SK-N-MC (cell line): ENCODE measurements around the gene BANP.
"Not testable (repeated sequence)": the region's sequence is repeated elsewhere in the genome, so short reads cannot be mapped to it uniquely, and the experiment has no call there.

Source experiments
- EZH2 ChIP-seq: fragments of 200-600 bp; sonication (generic); IDR thresholded peaks from one replicate; pipeline ENCODE4 v1.6.1; 2017; ENCODE audit warnings: antibody characterized with exemption
- POLR2AphosphoS5 ChIP-seq: IDR thresholded peaks from 2 replicates; pipeline ENCODE4 v1.6.1; 2012; ENCODE audit warnings: mild to moderate bottlenecking, low read depth, low read length, borderline replicate concordance

GRCh38 chr16:87992142-87992541 lies 40.9 kb downstream of the BANP start:
- TF ChIP-seq EZH2, POLR2AphosphoS5: not testable (repeated sequence)
